Left ventricle myocardium inferior (tissue), 1 donor: ENCODE results near the gene SLC25A25. TPM values are rescaled to one million over a fixed set of nuclear protein-coding genes. Genes with fewer than 3 reads are reported as not detected.

Source experiments
- DNase-seq: peaks from one replicate; pipeline ENCODE4 v3.0.0-alpha.2; 2020
- H3K27ac ChIP-seq: fragments of 200-600 bp; replicated peaks from 2 replicates; pipeline ENCODE4 v1.8.0; 2021
- H3K27me3 ChIP-seq: fragments of 200-600 bp; 2 replicates; pipeline ENCODE4 v1.8.0; 2021; ENCODE audit warnings: low read depth
- H3K36me3 ChIP-seq: fragments of 200-600 bp; 2 replicates; pipeline ENCODE4 v1.8.0; 2021
- H3K4me1 ChIP-seq: fragments of 200-600 bp; 2 replicates; pipeline ENCODE4 v1.8.0; 2021
- H3K4me3 ChIP-seq: fragments of 200-600 bp; 2 replicates; pipeline ENCODE4 v1.8.0; 2021; ENCODE audit warnings: mild to moderate bottlenecking, moderate library complexity
- H3K9me3 ChIP-seq: fragments of 200-600 bp; replicated peaks from 2 replicates; pipeline ENCODE4 v1.8.0; 2021
- intact Hi-C: fragments of 100-400 bp; cut with micrococcal nuclease; formaldehyde crosslinking; loops from one replicate; pipeline ENCODE4 v1.11.0; 2022
- total RNA-seq: library from RNA; stranded (reverse); fragmentation: NEBNext Ultra II Directional; extraction: Animal tissue kit (Norgen Biotek cat#: 25700); gene quantifications from one replicate; pipeline ENCODE4 v1.2.1, GENCODE V29; 2021
- TF ChIP-seq, protein P1 (sequence below): fragments of 200-600 bp; IDR thresholded peaks from 2 replicates; pipeline ENCODE4 v1.8.0; 2021; ENCODE audit warnings: antibody characterized with exemption, mild to moderate bottlenecking, borderline replicate concordance
- donor health status: DM: no; HTN: yes; CAD: no; lungs with severe emphysema.

The SLC25A25 gene
- total RNA-seq, 1 donor from 2014 or later = 5.4 TPM

DNA sequence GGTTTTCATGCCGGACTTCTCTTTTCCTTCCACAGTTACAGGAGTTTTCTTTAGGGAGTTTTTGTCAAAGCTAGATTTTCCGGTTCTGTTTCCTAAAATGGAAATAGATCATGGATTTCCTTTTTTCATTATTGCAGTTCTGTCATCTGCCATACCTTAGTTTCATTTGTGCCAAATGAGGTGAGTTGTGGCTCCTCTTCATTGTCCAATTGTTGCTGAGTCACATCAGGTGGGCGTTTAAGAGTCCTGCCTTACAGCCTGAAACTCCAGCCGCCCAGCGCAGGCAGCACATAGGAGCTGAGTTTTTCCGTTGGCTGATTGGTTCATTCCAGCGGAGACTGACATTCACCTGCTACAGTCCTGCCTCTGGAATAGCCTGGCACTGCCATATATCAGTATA is 14.1 kb downstream of the SLC25A25 start:
- no peaks in the 10 kb centered on the region for H3K36me3 ChIP-seq
- intact Hi-C loops = no loop called here
- no peaks in the 10 kb centered on the region for H3K9me3 ChIP-seq
- no peaks in the 10 kb centered on the region for H3K27me3 ChIP-seq
- peak overlapping the region; percentile 25 for H3K27ac ChIP-seq
- TF ChIP-seq, protein P1, sequence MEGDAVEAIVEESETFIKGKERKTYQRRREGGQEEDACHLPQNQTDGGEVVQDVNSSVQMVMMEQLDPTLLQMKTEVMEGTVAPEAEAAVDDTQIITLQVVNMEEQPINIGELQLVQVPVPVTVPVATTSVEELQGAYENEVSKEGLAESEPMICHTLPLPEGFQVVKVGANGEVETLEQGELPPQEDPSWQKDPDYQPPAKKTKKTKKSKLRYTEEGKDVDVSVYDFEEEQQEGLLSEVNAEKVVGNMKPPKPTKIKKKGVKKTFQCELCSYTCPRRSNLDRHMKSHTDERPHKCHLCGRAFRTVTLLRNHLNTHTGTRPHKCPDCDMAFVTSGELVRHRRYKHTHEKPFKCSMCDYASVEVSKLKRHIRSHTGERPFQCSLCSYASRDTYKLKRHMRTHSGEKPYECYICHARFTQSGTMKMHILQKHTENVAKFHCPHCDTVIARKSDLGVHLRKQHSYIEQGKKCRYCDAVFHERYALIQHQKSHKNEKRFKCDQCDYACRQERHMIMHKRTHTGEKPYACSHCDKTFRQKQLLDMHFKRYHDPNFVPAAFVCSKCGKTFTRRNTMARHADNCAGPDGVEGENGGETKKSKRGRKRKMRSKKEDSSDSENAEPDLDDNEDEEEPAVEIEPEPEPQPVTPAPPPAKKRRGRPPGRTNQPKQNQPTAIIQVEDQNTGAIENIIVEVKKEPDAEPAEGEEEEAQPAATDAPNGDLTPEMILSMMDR = no peak
- DNase-seq = no peak
- no peak overlapping the region for H3K4me3 ChIP-seq
- peaks cover 50% of the 10 kb centered on the region for H3K4me1 ChIP-seq

DNA sequence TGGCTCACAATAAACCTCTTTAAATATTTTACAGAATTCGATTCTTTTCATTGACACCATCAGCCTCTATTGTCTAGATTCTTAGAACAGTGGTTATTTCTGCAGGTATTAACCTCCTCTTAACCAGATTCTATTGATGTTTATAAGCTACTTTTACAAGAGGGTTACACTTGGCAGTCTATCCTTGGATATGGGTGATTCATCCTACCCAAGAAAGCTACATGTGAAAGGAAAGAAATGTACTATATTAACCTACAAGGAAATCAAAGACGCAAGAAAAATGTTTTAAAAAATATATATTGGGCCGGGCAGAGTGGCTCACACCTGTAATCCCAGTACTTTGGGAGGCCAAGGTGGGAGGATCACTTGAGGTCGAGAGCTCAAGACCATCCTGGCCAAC is 16.7 kb downstream of the SLC25A25 start:
- Histone ChIP-seq H3K4me3 (no peak overlapping the region), H3K27me3 (no peaks in the 10 kb centered on the region), H3K27ac (no peak overlapping the region), H3K36me3 (no peaks in the 10 kb centered on the region), H3K4me1 (peaks cover 34% of the 10 kb centered on the region), H3K9me3 (no peaks in the 10 kb centered on the region)
- TF ChIP-seq, protein P1 = no peak
- DNase-seq = no peak
- intact Hi-C loops = no loop called here

DNA sequence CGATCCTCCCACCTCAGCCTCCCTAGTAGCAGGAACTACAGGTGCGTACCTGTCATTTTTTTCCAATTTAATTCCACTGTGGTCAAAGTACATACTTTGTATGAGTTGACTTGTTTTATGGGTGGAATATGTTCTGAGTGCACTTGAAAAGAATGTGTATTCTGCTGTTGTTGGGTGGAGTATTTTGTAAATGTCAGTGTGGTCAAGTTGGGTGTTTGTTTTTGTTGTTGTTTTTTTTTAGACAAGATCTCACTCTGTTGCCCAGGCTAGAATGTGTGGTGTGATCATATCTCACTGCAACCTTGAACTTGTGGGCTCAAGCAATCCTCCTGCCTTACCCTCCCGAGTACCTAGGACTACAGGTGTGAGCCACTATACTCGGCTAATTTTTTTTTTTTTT is 17.9 kb downstream of the SLC25A25 start:
- H3K4me1 ChIP-seq = peaks cover 32% of the 10 kb centered on the region
- DNase-seq = no peak
- no peaks in the 10 kb centered on the region for H3K9me3 ChIP-seq
- no peaks in the 10 kb centered on the region for H3K36me3 ChIP-seq
- TF ChIP-seq, protein P1 = no peak
- H3K4me3 ChIP-seq = no peak overlapping the region
- intact Hi-C loops = no loop called here
- H3K27me3 ChIP-seq = no peaks in the 10 kb centered on the region
- no peak overlapping the region for H3K27ac ChIP-seq

DNA sequence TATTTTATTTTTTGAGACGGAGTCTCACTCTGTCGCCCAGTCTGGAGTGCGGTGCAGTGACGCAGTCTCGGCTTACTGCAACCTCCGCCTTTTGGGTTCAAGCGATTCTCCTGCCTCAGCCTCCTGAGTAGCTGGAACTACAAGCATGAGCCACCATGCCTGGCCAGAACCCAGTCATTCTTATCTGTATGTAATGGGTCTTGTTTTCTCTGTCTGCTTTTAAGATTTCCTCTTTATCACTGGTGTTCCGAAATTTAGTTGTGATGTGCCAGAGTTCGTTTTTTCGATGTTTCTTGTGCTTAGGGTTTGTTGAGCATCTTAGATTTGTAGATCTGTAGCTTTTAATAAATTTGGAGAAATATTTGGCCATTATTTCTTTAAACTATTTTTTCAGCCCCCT is 19.2 kb downstream of the SLC25A25 start:
- no peaks in the 10 kb centered on the region for H3K27me3 ChIP-seq
- H3K9me3 ChIP-seq = no peaks in the 10 kb centered on the region
- peaks cover 32% of the 10 kb centered on the region for H3K4me1 ChIP-seq
- DNase-seq = no peak
- no peak overlapping the region for H3K4me3 ChIP-seq
- H3K27ac ChIP-seq = no peak overlapping the region
- intact Hi-C loops = no loop called here
- no peaks in the 10 kb centered on the region for H3K36me3 ChIP-seq
- TF ChIP-seq, protein P1 = no peak

DNA sequence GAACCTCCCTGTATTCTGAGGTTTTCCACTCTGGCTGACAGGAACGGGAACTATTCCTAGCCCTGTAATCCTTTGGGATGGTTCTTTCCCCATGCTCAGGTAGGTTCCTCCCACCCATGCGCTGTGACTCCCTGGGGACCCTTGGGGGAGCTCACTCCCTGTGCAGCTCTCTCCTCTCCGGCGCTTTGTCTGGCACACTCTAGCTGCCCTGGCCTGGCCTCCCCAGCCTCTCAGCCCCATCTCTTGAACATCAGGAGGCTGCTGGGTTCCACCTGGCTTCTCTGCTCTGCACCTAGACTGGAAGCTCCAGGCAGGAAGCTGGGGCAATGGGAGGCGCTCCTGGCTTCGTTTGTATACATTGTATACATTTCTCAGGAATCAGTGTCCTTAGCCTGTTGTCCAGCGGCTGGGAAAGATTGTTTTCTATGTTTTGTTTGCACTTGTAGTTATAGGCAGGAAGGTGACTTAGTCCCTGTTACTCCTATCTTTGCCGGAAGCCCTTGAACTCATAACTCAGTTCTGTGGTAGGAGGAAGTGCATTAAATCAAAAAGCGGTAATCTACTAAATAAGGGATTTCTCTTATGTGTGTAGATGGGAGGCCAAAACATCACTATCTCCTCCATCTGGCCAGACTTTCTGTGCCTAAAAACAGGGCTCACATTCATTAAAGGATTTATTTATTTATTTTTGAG is 20.4 kb downstream of the SLC25A25 start:
- DNase-seq = no peak
- no peaks in the 10 kb centered on the region for H3K36me3 ChIP-seq
- H3K27ac ChIP-seq = no peak overlapping the region
- no peak overlapping the region for H3K4me3 ChIP-seq
- no peaks in the 10 kb centered on the region for H3K9me3 ChIP-seq
- H3K4me1 ChIP-seq = peaks cover 39% of the 10 kb centered on the region
- intact Hi-C loops = no loop called here
- TF ChIP-seq, protein P1 = no peak
- no peaks in the 10 kb centered on the region for H3K27me3 ChIP-seq

DNA sequence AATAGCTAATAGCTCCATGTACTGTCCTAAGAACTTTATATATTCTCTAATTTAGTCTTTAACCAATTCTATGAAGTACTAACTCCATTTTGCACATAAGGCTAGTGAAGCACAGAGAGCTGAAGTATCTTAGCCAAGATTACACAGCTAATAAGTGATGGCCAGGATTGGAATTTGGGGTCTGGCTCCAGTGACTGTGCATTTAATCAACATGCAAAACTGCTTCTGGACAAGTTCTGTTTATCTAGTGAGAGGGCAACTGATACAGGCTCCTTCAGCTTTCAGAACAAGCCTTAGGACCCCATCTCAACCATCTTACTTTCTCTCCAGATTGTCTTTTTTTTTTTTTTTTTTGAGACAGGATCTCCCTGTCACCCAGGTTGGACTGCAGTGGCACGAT is 21.3 kb downstream of the SLC25A25 start:
- Histone ChIP-seq H3K4me3 (no peak overlapping the region), H3K9me3 (no peaks in the 10 kb centered on the region), H3K4me1 (peaks cover 43% of the 10 kb centered on the region), H3K27me3 (no peaks in the 10 kb centered on the region), H3K27ac (no peak overlapping the region), H3K36me3 (no peaks in the 10 kb centered on the region)
- intact Hi-C loops = no loop called here
- TF ChIP-seq, protein P1 = no peak
- DNase-seq = no peak
